ENCODE measurements around the gene NBEAL1. TPM values are rescaled to one million over a fixed set of nuclear protein-coding genes. Genes with fewer than 3 reads are reported as not detected.
A peak's percentile ranks its signal among the peaks of the same experiment; 100 is the strongest.
"Not testable (repeated sequence)": the region's sequence is repeated elsewhere in the genome, so short reads cannot be mapped to it uniquely, and the experiment has no call there.

NBEAL1 gene
- total RNA-seq, 1 experiment from 2014 or later: 6.9 TPM

DNA sequence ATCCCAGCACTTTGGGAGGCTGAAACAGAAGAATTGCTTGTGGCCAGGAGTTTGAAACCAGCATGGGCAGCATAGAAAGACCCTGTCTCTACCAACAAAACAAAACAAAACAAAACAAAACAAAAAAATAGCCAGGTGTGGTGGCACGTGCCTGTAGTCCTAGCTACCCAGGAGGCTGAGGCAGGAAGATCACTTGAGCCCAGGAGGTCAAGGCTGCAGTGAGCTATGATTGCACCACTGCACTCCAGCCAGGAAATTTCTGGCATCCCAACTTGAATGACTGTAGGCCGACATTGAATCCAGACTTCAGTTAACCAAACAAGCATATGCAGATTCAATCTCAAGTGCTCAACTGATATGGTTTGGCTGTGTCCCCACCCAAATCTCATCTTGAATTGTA, 215.0 kb downstream of the NBEAL1 start:
- peak; percentile 12 for DNase-seq (ENCODE audit: low read depth)

DNA sequence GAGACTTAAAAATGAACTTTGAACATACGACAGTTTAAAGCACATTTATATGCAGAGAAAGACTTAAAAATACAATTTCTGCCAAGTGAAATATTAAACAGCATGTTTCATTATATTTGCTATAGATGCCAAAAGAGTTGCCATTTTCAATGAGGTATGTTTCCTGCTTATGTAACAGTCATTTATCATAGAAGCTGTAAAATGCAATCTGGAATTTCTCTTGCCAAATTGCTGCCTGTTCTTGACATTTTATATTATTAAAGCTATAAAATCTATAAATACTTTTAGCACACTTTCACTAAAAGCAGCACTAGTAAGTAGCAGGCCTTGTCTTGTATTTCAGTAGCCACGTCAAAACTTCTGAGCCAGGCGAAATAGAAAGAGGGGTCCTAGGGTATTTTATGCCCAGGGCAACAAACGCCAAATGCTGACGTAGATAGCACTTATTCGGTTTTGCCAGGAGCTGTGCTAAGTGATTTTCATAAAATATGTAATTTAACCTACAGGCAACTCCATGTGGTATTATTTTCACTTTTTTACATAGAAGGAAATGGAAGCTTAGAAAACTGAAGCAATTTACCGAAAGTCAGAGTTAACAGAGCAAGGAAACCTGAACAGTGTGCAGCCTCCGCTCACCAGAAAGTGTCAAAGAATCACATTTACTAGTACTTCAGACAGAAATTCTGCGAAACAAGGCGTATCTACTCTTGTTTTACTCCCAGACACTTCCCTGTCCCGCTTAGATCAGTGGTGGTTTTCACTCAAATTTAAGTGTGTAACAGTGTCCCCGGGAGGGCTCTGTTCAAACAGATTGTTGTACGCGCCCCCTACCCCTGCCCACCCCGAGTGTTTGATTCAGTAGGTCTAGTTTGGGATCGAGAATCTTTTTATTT, 222.9 kb downstream of the NBEAL1 start:
- no peak for DNase-seq (ENCODE audit: low read depth)

DNA sequence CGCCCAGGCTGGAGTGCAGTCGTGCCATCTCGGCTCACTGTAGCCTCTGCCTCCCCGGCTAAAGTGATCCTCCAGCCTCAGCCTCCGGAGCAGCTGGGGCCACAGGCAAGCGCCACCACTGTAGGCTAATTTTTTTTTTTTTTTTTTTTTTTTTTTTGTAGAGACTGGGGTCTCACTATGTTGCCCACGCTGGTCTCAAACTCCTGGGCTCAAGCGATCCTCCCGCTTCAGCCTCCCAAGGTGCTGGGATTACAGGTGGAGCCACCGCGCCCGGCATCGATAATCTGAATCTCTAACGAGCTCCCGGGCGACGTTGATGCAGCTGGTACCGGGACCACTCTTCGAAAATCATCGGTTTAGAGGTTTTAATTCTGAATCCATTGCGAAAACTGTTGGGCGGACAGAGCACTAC, 223.6 kb downstream of the NBEAL1 start:
- no peak for DNase-seq (ENCODE audit: low read depth)

DNA sequence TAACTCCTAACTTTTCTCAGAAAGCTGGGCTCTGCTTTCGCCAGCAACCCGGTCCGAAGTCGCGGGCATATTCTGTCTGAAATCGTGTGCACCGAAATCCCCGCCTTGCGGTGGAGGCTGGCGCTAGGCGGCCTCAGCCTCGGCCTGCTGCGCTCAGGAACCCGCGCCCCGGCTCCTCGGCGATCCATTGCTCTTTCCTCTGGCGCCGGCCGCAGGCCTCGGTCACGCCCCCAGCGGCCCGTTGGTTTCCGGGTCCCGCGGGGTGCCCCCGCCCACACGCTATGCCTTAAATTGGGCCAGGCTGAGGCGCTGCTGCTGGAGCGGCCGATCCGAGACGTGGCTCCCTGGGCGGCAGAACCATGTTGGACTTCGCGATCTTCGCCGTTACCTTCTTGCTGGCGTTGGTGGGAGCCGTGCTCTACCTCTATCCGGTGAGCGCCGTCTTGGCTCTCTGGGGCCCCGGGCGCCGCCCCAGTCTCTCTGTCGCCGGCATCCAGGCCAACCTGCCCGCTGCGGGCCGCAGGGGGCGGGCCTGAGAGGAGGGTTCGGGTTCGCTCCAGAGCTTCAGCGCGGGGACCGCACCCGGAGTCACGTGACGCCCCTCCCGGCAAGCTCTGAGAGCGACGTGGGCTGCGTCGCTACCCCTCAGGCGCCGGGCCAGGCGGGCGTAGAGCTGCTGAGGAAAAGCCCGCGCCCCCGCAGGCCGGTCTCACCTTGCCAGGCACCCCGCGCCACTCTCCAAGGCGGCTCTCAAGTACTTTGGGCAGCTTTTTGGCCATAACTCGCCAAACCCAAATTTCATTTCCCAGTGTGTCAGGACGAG, 224.2 kb downstream of the NBEAL1 start, which contains the start of gene CYP20A1:
CYP20A1 (plus strand) TSS at position 315 of the 823 bp plus-strand sequence; CDS start at position 360, 45 bp downstream.
- peak; percentile 92 for DNase-seq (ENCODE audit: low read depth)

DNA sequence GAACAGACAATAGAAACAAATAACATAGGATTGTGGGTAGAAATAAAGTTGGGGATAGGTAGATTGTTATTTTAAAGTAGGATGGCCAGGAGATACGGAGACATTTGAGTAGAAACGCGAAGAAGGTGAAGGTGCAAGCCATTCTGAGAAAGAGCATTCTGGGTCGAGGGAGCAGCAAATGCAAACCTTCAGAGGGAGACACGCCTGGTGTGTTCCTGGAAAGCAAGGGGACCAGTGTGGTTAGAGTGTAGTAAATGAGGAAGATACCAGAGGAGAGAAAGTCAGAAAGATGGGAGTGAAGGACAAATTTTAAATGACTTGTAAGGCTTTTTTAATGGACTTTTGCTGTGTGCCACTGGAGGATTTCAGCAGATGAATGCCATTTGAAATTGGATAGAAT, 225.8 kb downstream of the NBEAL1 start:
- no peak for DNase-seq (ENCODE audit: low read depth)

DNA sequence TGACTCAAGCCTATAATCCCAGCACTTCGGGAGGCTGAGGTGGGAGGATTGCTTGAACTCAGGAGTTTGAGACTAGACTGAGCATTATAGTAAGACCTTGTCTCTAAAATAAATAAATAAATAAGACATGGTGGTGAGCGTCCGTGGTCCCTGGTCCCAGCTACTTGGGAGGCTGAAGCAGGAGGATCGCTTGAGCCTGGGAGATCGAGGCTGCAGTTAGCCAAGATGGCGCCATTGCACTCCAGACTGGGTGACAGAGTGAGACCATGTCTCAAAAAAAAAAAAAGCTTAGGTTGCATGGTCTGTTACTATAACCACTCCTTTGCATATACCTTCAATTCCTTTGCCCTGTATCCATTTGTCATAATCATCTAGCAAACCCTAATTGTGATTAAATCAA, 227.8 kb downstream of the NBEAL1 start:
- DNase-seq (ENCODE audit: low read depth): no peak

DNA sequence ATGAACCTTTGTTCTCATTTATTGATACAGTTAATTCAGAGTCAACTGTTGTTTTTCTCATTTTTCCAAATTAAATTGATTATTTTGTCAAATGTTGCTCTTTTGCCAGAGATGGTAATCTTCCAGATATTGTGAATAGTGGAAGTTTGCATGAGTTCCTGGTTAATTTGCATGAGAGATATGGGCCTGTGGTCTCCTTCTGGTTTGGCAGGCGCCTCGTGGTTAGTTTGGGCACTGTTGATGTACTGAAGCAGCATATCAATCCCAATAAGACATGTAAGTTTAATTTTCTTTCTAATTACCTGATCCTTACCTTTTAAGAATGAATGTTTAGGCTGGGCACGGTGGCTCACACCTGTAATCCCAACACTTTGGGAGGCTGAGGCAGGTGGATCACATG, 232.0 kb downstream of the NBEAL1 start:
- DNase-seq (ENCODE audit: low read depth): no peak

DNA sequence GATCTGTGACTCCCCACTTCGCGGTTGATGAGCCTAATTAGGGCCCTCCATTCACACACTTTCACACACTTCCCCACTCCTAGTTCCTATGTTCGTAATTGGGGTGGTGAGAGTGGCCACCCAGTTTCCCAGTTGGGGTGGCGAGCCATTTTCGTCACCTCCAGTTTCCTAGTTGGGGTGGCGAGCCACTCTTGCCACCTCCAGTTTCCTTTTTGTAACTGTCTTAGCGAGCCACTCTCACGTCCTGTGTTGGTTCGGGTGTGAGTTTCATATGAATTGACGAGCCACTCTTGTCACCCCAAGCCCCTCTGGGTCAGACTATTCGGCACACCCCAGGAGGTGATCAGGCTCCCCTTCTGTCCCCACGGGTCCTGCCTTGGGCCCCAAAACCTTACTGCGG, 238.1 kb downstream of the NBEAL1 start:
- no peak for DNase-seq (ENCODE audit: low read depth)

DNA sequence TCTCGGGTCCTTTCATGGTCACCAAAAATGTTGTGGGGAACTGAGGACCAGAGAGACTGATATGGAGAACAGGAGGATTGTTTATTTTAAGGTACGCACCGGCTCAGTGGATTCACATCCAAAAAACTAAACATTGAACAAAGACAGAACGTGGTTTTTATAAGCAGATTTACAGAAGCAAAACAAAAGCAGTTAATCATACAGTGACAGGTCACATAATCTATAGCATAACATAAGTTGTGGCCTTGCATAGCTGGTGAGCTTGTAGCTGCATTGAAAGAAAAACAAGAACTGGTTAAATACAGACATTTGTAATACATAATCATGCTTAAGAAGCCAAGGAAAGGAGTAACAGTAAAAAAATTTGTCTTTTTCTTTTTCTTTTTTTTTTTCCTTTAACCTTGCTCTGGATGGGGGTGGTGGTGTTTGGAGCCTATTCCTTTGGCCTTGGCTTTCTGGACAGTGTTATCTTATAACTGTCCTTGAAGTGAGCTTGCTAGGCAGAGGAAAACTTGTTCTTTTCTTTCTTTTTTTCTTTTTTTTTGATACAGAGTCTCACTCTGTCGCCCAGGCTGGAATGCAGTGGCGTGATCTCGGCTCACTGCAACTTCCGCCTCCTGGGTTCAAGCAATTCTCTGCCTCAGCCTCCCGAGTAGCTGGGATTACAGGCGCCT, 238.9 kb downstream of the NBEAL1 start:
- DNase-seq (ENCODE audit: low read depth): not testable (repeated sequence)

DNA sequence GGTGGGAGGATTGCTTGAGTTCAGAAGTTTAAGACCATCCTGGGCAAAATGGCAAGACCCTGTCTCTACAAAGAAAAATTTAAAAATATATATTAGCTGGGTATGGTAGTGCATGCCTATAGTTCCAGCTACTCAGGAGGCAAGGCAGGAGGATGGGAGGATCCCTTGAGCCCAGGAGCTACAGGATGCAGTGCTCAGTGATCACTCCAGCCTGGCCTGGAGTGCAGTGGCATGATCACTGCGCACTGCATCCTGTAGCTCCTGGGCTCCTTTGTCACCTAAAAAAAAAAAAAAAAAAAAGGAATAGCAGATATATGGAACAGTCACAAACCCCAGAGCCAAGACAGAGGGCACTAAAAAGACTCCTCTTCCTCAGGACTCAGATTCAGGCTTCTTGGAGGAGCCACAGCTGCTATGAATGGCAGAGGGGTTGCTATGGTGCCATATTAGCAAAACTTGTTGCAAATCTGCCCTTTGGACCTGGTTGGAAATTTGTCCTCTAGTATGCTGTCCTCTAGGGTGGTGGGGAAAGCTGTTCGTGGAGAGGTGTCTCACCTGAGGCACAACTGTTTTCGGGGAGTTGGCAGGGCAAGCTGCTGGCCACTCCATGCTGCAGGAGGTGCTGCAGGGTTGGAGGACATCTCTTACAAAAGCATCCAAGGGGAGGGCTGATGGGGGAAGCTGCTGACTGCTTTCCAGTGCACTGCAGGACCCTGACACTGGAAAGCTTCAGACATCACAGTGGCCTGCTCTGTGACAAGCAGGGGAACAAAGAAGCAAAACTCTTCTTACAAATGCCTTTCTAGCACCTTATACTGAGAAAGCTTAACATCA, 246.9 kb downstream of the NBEAL1 start:
- DNase-seq (ENCODE audit: low read depth): no peak

Other genes starting within 250 kb of the NBEAL1 start
- gene ICA1L, start 143.1 kb upstream of the NBEAL1 start, total RNA-seq (2014; rRNA removed; shearing (Covaris generic)): 0.69 and 1.1 TPM in 2 replicates
- gene WDR12, start 103.2 kb upstream of the NBEAL1 start, total RNA-seq (2014; rRNA removed; shearing (Covaris generic)): 18.9 and 33.0 TPM in 2 replicates
- 1.3 and 3.0 TPM in 2 replicates for gene CARF, start 102.6 kb upstream of the NBEAL1 start, total RNA-seq (2014; rRNA removed; shearing (Covaris generic))
- 16.9 and 19.9 TPM in 2 replicates for gene CYP20A1, start 224.1 kb downstream of the NBEAL1 start, total RNA-seq (2014; rRNA removed; shearing (Covaris generic))

Measured in M059J (cell line).